ENCODE results near the gene C1orf21.

Gene C1orf21

GRCh38 chr1:184677344-184677743, 290.5 kb downstream of the C1orf21 start:
- CTCF ChIA-PET = interaction anchor here (2.1 to 2.3 kb wide), 2 partner anchors 13 to 14 kb away, joined by 10 to 15 read pairs; no protein-coding TSS in a partner anchor
- TF ChIP-seq, protein P1, sequence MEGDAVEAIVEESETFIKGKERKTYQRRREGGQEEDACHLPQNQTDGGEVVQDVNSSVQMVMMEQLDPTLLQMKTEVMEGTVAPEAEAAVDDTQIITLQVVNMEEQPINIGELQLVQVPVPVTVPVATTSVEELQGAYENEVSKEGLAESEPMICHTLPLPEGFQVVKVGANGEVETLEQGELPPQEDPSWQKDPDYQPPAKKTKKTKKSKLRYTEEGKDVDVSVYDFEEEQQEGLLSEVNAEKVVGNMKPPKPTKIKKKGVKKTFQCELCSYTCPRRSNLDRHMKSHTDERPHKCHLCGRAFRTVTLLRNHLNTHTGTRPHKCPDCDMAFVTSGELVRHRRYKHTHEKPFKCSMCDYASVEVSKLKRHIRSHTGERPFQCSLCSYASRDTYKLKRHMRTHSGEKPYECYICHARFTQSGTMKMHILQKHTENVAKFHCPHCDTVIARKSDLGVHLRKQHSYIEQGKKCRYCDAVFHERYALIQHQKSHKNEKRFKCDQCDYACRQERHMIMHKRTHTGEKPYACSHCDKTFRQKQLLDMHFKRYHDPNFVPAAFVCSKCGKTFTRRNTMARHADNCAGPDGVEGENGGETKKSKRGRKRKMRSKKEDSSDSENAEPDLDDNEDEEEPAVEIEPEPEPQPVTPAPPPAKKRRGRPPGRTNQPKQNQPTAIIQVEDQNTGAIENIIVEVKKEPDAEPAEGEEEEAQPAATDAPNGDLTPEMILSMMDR (IDR thresholded peaks at IDR 0.05; ENCODE audit: control extremely low read depth, extremely low read depth, low read depth, missing control alignments) = no peak
- POLR2A ChIA-PET = no interaction called here
- DNase-seq (ENCODE audit: extremely low spot score) = no peak
